Mesenchymal stem cell (in vitro differentiated cells and primary cell): ENCODE measurements around the gene TBL3.
"Not testable (repeated sequence)": the region's sequence is repeated elsewhere in the genome, so short reads cannot be mapped to it uniquely, and the experiment has no call there.

Source experiments
- DNase-seq: peaks from one replicate; pipeline ENCODE4 v3.0.0-alpha.2; 2013
- H2AFZ ChIP-seq: one replicate; pipeline ENCODE4 v1.6.1; 2013; ENCODE audit warnings: low read depth, mild to moderate bottlenecking, control low read depth, inconsistent platforms, low read length, moderate library complexity
- H2AK5ac ChIP-seq: 2 replicates; pipeline ENCODE4 v1.6.1; 2013; ENCODE audit warnings: low read length, moderate library complexity, mild to moderate bottlenecking, inconsistent platforms; ENCODE audit not compliant: severe bottlenecking
- H2BK120ac ChIP-seq: one replicate; pipeline ENCODE4 v1.6.1; 2013; ENCODE audit warnings: low read depth, mild to moderate bottlenecking, inconsistent platforms, low read length, moderate library complexity
- H2BK12ac ChIP-seq, 2 experiments: one replicate each; pipeline ENCODE4 v1.6.1; 2013; ENCODE audit warnings: inconsistent platforms in 2 of 2, low read length in 2 of 2, mild to moderate bottlenecking in 2 of 2, moderate library complexity in 2 of 2, control low read depth in 1 of 2
- H2BK15ac ChIP-seq: one replicate; pipeline ENCODE4 v1.6.1; 2013; ENCODE audit warnings: mild to moderate bottlenecking, low read depth, inconsistent platforms; ENCODE audit not compliant: poor library complexity, severe bottlenecking
- H2BK5ac ChIP-seq: 2 replicates; pipeline ENCODE4 v1.6.1; 2013; ENCODE audit warnings: low read depth, mild to moderate bottlenecking, low read length, control low read depth, inconsistent platforms; ENCODE audit not compliant: poor library complexity, severe bottlenecking
- H3K14ac ChIP-seq, 2 experiments: one replicate each; pipeline ENCODE4 v1.6.1; 2013; ENCODE audit warnings: inconsistent platforms in 2 of 2, low read length in 2 of 2, control low read depth in 1 of 2, mild to moderate bottlenecking in 1 of 2, moderate library complexity in 1 of 2
- H3K18ac ChIP-seq, 2 experiments: one replicate each; pipeline ENCODE4 v1.6.1; 2013; ENCODE audit warnings: inconsistent platforms in 2 of 2, low read length in 2 of 2, control low read depth in 1 of 2, low read depth in 1 of 2, mild to moderate bottlenecking in 1 of 2
- H3K23ac ChIP-seq, 2 experiments: one replicate each; pipeline ENCODE4 v1.6.1; 2013; ENCODE audit warnings: inconsistent platforms in 2 of 2, low read length in 2 of 2, mild to moderate bottlenecking in 2 of 2, moderate library complexity in 2 of 2, control low read depth in 1 of 2
- H3K27ac ChIP-seq: 2 replicates; pipeline ENCODE4 v1.5.1; 2013; ENCODE audit warnings: mild to moderate bottlenecking, moderate library complexity, low read length, control low read depth, inconsistent platforms; ENCODE audit not compliant: poor library complexity, severe bottlenecking
- H3K27me3 ChIP-seq, 2 experiments: 2 replicates each; pipeline versions ENCODE4 v1.6.1 to v1.7.0; 2013; ENCODE audit warnings: low read length in 2 of 2, mild to moderate bottlenecking in 2 of 2, moderate library complexity in 2 of 2, control low read depth in 1 of 2, inconsistent platforms in 1 of 2; ENCODE audit not compliant: control insufficient read depth in 1 of 2, insufficient read depth in 1 of 2
- H3K36me3 ChIP-seq, 2 experiments: 2 replicates each; pipeline versions ENCODE4 v1.6.1 to v1.7.0; 2013; ENCODE audit warnings: low read length in 2 of 2, control low read depth in 1 of 2, inconsistent platforms in 1 of 2, low read depth in 1 of 2, mild to moderate bottlenecking in 1 of 2; ENCODE audit not compliant: insufficient read depth in 2 of 2, control insufficient read depth in 1 of 2
- H3K4ac ChIP-seq, 2 experiments: one replicate each; pipeline ENCODE4 v1.6.1; 2013; ENCODE audit warnings: inconsistent platforms in 2 of 2, low read length in 2 of 2, mild to moderate bottlenecking in 2 of 2, moderate library complexity in 2 of 2, control low read depth in 1 of 2, low read depth in 1 of 2
- H3K4me1 ChIP-seq: 2 replicates; pipeline ENCODE4 v1.6.1; 2013; ENCODE audit warnings: low read depth, low read length, control low read depth; ENCODE audit not compliant: control insufficient read depth, insufficient read depth
- H3K4me2 ChIP-seq: 2 replicates; pipeline ENCODE4 v1.6.1; 2013; ENCODE audit warnings: low read length, mild to moderate bottlenecking, inconsistent platforms; ENCODE audit not compliant: poor library complexity, severe bottlenecking
- H3K4me3 ChIP-seq, 2 experiments: 2 replicates each; pipeline versions ENCODE4 v1.5.1 to v1.7.0; 2013; ENCODE audit warnings: low read length in 2 of 2, mild to moderate bottlenecking in 2 of 2, control low read depth in 1 of 2, low read depth in 1 of 2; ENCODE audit not compliant: insufficient read depth in 1 of 2
- H3K79me1 ChIP-seq: replicated peaks from 2 replicates; pipeline ENCODE4 v1.6.1; 2013; ENCODE audit warnings: mild to moderate bottlenecking, control low read depth, low read length, inconsistent platforms; ENCODE audit not compliant: poor library complexity, severe bottlenecking
- H3K9ac ChIP-seq: 2 replicates; pipeline ENCODE4 v1.7.0; 2013; ENCODE audit warnings: mild to moderate bottlenecking, low read length, moderate library complexity
- H3K9me3 ChIP-seq: 2 replicates; pipeline ENCODE4 v1.7.0; 2013; ENCODE audit warnings: mild to moderate bottlenecking, low read length; ENCODE audit not compliant: control insufficient read depth
- H4K8ac ChIP-seq: one replicate; pipeline ENCODE4 v1.6.1; 2013; ENCODE audit warnings: inconsistent platforms, mild to moderate bottlenecking, low read length, moderate library complexity
- H4K91ac ChIP-seq: one replicate; pipeline ENCODE4 v1.6.1; 2013; ENCODE audit warnings: mild to moderate bottlenecking, low read length, inconsistent platforms
- WGBS: methylation state at CpG from one replicate; pipeline ENCODE4 v1.1.7; 2013; ENCODE audit warnings: mixed read lengths; 5-methylcytosine and 5-hydroxymethylcytosine counted together

Gene TBL3

GRCh38 chr16:2011726-2012125 lies 39.9 kb downstream of the TBL3 start:
- not testable (repeated sequence) for H3K18ac ChIP-seq, H2BK12ac ChIP-seq, H2BK15ac ChIP-seq, H3K9me3 ChIP-seq, H3K23ac ChIP-seq, H2BK5ac ChIP-seq, H4K8ac ChIP-seq, H4K91ac ChIP-seq, H3K27me3 ChIP-seq, H2AFZ ChIP-seq, H3K79me1 ChIP-seq, H2BK120ac ChIP-seq, H2AK5ac ChIP-seq, H3K4me3 ChIP-seq, H3K9ac ChIP-seq, DNase-seq, H3K14ac ChIP-seq, H3K4ac ChIP-seq, H3K27ac ChIP-seq, H3K4me2 ChIP-seq
- peaks cover 0 to 12% of the 10 kb centered on the region in 2 experiments for H3K36me3 ChIP-seq
- WGBS, result 67% methylated on average over 3 of the region's 9 CpGs
- peaks cover 25% of the 10 kb centered on the region for H3K4me1 ChIP-seq

GRCh38 chr16:2013527-2013926 lies 41.7 kb downstream of the TBL3 start:
- Histone ChIP-seq H3K4ac (no peak overlapping the region), H3K4me2 (no peak overlapping the region), H3K27ac (no peak overlapping the region), H3K27me3 (peaks cover 3 to 5% of the 10 kb centered on the region in 2 experiments), H3K9me3 (no peaks in the 10 kb centered on the region), H2BK5ac (no peak overlapping the region), H3K4me3 (no peak overlapping the region), H3K9ac (no peak overlapping the region), H4K91ac (no peak overlapping the region), H4K8ac (no peak overlapping the region), H2BK15ac (no peak overlapping the region), H2BK120ac (no peak overlapping the region), H2BK12ac (no peak overlapping the region), H2AK5ac (no peak overlapping the region), H3K79me1 (peaks cover 5% of the 10 kb centered on the region), H3K18ac (peak overlapping the region in 1 of 2 experiments; percentile 19), H3K23ac (no peak overlapping the region), H2AFZ (no peak overlapping the region), H3K14ac (no peak overlapping the region), H3K4me1 (peaks cover 9% of the 10 kb centered on the region), H3K36me3 (no peaks in the 10 kb centered on the region)
- 85% methylated on average over 14 of the region's 15 CpGs for WGBS
- no peak for DNase-seq

- Histone ChIP-seq H3K4me2 (no peak overlapping the region), H2AFZ (no peak overlapping the region), H3K4me1 (peaks cover 17% of the 10 kb centered on the region), H2BK15ac (no peak overlapping the region), H2BK120ac (no peak overlapping the region), H4K91ac (peak overlapping the region; percentile 82), H3K18ac (no peak overlapping the region), H3K36me3 (no peaks in the 10 kb centered on the region), H2BK5ac (no peak overlapping the region), H3K4me3 (no peak overlapping the region), H3K27me3 (peaks cover 14 to 20% of the 10 kb centered on the region in 2 experiments), H3K23ac (no peak overlapping the region), H3K27ac (no peak overlapping the region), H4K8ac (peak overlapping the region; percentile 94), H3K14ac (no peak overlapping the region), H3K79me1 (peaks cover 4% of the 10 kb centered on the region), H3K9me3 (no peaks in the 10 kb centered on the region), H3K9ac (no peak overlapping the region), H2AK5ac (no peak overlapping the region), H3K4ac (no peak overlapping the region), H2BK12ac (no peak overlapping the region)
- DNase-seq, result peak; percentile 60
- 80% methylated on average over 20 of the region's 24 CpGs for WGBS
Observed at GRCh38 chr16:2015117-2015946, 43.5 kb downstream of the TBL3 start.

- Histone ChIP-seq H3K14ac (no peak overlapping the region), H3K18ac (no peak overlapping the region), H3K27me3 (peaks cover 20 to 26% of the 10 kb centered on the region in 2 experiments), H2AK5ac (no peak overlapping the region), H2AFZ (no peak overlapping the region), H2BK12ac (no peak overlapping the region), H3K79me1 (no peaks in the 10 kb centered on the region), H2BK120ac (no peak overlapping the region), H3K4ac (no peak overlapping the region), H3K23ac (no peak overlapping the region), H3K4me1 (peaks cover 17% of the 10 kb centered on the region), H2BK5ac (no peak overlapping the region), H3K36me3 (no peaks in the 10 kb centered on the region), H3K9me3 (no peaks in the 10 kb centered on the region), H3K4me2 (no peak overlapping the region), H3K27ac (no peak overlapping the region), H3K4me3 (no peak overlapping the region), H3K9ac (no peak overlapping the region), H4K8ac (peak overlapping the region; percentile 94), H4K91ac (peak overlapping the region; percentile 82), H2BK15ac (no peak overlapping the region)
- 87% methylated on average over 7 of the region's 7 CpGs for WGBS
- DNase-seq, result no peak
Observed at GRCh38 chr16:2015947-2016208, 44.0 kb downstream of the TBL3 start.
